ENCODE measurements around the gene KCNK1.
A peak's percentile ranks its signal among the peaks of the same experiment; 100 is the strongest.

KCNK1 gene

GRCh38 chr1:233613252-233614172 is at the start of gene KCNK1:
KCNK1 (plus strand) TSS chr1:233614106; CDS start chr1:233614172, 66 bp downstream.
- DNase-seq = peak; percentile 77

- no peak for DNase-seq
Observed at GRCh38 chr1:233565313-233565712, 48.6 kb upstream of the KCNK1 start.

- DNase-seq = no peak
Observed at GRCh38 chr1:233566886-233567285, 47.0 kb upstream of the KCNK1 start.

- no peak for DNase-seq
Observed at GRCh38 chr1:233569636-233570035, 44.3 kb upstream of the KCNK1 start.

GRCh38 chr1:233570216-233570615 is 43.7 kb upstream of the KCNK1 start:
- DNase-seq = no peak

- DNase-seq = no peak
Observed at GRCh38 chr1:233570706-233571105, 43.2 kb upstream of the KCNK1 start.

- no peak for DNase-seq
Observed at GRCh38 chr1:233572896-233573295, 41.0 kb upstream of the KCNK1 start.

GRCh38 chr1:233575450-233575849 is 38.5 kb upstream of the KCNK1 start:
- DNase-seq = no peak

- DNase-seq = no peak
Observed at GRCh38 chr1:233582439-233582838, 31.5 kb upstream of the KCNK1 start.

- no peak for DNase-seq
Observed at GRCh38 chr1:233584376-233584775, 29.5 kb upstream of the KCNK1 start.

GRCh38 chr1:233584931-233585330 is 29.0 kb upstream of the KCNK1 start:
- DNase-seq = no peak

- no peak for DNase-seq
Observed at GRCh38 chr1:233586301-233586700, 27.6 kb upstream of the KCNK1 start.

GRCh38 chr1:233587196-233587595 is 26.7 kb upstream of the KCNK1 start:
- no peak for DNase-seq

GRCh38 chr1:233587958-233588799 is 25.7 kb upstream of the KCNK1 start:
- no peak for DNase-seq

GRCh38 chr1:233597489-233597901 is 16.4 kb upstream of the KCNK1 start:
- no peak for DNase-seq

GRCh38 chr1:233598891-233599541 is 14.9 kb upstream of the KCNK1 start:
- no peak for DNase-seq

GRCh38 chr1:233599542-233600073 is 14.3 kb upstream of the KCNK1 start:
- DNase-seq = no peak

GRCh38 chr1:233600488-233600887 is 13.4 kb upstream of the KCNK1 start:
- no peak for DNase-seq

- no peak for DNase-seq
Observed at GRCh38 chr1:233603478-233603877, 10.4 kb upstream of the KCNK1 start.

GRCh38 chr1:233605205-233605604 is 8.7 kb upstream of the KCNK1 start:
- no peak for DNase-seq

- no peak for DNase-seq
Observed at GRCh38 chr1:233606813-233607212, 7.1 kb upstream of the KCNK1 start.

- DNase-seq = peak; percentile 17
Observed at GRCh38 chr1:233607252-233608119, 6.4 kb upstream of the KCNK1 start.
